A549 treated with DMSO at 1 μM for 4 hours (cell line): Measurements from ENCODE around the gene ELAVL3. TPM values are rescaled to one million over a fixed set of nuclear protein-coding genes. Genes with fewer than 3 reads are reported as not detected.

Source experiments
- total RNA-seq: library from RNA; stranded (reverse); fragments of 200-300 nt; extraction: Qiagen RNA extraction; gene quantifications from 5 replicates; pipeline ENCODE4 v1.2.3, GENCODE V29; 2022; ENCODE audit warnings: low read depth

ELAVL3 gene
- 0.02 to 0.12 TPM (median 0.06 TPM) in 4 of 5 replicates, not detected in the other for total RNA-seq

DNA sequence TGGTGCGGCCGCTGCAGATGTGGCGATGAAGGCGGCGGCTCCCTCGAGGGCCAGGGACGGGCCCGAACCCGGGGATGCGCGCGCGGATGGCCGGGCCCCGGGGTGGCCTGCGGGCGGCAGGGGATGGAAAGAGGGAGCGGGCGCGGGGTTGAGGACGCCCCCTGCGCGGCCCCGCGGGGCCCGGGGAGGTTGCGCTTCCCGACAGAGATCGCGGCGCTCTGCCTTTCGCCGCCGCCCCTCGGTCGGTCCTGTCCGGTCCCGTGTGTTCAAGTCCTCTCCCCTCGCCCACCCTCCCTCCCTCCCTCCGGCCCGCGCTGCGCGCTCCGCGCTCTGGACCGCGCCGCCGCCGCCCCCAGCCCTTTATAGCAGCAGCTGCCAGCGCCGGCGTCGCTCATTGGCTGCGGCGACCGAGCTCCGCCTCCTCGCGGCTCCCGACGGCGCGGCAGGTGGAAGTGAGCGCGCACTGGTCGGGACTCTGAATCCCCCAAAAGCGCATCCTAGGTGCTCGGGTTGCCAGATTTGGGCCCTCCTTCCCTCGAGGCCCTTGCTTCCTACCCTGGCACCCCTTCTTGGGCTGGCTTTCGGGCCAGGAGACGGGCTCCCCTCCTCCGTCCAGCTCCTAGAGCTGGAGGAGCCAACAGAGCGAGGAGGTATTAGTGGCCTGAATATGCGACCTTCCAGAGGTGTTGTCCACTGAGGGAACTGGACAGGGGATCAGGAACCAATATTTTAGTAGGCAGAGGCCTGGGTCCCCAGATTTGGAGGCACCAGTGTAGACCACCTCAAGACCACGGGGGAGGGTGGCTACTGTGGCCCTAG is at the start of gene ELAVL3:
Gene ELAVL3, minus strand, starts transcription at position 332 of the 819 bp plus-strand sequence. CDS start 438 bp downstream, outside the sequence.

DNA sequence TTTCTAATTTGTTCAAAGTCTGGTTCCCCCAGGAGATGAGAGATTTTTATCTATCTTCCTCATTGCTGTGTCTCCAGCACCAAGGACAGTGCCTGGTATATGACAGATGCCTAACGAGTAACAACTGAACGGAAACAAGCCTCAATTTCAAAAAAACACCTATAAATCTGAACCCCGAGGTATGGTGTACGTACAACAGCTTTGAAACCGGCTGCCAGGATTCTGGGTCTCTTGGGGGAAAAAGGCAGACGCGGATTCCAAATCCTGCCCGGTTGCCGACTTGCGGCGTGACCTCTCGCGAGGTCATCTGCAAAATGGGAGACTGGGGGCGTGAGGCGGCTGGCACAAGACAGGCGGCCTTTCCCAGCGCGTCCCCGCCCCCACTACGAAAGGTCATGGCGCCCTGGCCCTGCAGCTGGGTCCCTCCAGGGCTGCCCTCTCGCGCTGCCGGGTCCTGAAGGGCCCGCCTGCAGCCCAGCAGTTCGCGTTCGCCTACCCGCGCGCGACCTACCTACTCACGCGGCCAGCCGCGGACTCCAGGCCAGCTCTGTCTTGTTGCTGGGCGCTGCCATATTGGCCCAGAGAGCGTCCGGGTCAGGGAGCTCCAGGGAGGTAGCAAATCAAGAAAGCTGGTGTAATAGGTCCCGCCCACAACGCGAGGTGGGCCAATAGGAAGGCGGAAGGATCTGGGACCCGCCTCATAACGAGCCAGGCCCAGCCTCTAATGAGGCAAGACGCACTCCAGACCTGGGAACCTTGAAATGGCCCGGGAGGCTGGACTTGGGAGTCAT is 47.9 kb upstream of the ELAVL3 start, which contains the start of gene ECSIT:
Gene ECSIT, minus strand, starts transcription at position 584 of the 791 bp plus-strand sequence. CDS start 9,964 bp downstream, outside the sequence.

DNA sequence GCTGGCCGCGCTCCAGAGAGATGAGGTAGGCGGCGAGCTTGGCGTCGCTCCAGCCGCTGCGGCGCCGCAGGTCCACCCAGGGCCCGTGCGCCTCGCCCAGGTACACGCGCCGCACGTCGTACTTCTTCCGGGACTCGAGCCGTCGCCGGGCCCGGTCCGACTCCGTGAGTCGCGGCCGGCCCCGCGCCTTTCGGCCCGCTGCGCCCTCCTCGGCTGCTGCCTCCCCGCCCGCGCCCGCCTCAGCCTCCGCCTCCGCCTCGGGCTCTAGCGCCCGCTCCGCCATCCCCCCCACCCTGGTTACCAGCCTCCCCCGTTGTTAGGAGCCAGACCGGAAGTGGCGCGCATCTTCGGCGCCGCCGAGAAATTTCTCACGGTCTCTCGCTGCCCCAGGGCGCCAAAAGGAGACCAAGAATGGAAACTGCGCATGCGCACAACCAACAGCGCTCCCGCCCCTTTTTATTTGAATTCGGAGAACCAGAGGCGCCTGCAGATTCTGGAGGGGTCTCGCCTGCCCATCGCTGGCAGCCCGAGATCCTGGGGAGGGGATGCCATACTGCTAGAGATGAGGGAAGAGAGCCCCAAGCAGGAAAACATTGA is 24.8 kb upstream of the ELAVL3 start, which contains the start of gene ZNF653:
Gene ZNF653, minus strand, starts transcription at position 336 of the 597 bp plus-strand sequence. Its CDS starts 53 bp downstream, at position 283.

DNA sequence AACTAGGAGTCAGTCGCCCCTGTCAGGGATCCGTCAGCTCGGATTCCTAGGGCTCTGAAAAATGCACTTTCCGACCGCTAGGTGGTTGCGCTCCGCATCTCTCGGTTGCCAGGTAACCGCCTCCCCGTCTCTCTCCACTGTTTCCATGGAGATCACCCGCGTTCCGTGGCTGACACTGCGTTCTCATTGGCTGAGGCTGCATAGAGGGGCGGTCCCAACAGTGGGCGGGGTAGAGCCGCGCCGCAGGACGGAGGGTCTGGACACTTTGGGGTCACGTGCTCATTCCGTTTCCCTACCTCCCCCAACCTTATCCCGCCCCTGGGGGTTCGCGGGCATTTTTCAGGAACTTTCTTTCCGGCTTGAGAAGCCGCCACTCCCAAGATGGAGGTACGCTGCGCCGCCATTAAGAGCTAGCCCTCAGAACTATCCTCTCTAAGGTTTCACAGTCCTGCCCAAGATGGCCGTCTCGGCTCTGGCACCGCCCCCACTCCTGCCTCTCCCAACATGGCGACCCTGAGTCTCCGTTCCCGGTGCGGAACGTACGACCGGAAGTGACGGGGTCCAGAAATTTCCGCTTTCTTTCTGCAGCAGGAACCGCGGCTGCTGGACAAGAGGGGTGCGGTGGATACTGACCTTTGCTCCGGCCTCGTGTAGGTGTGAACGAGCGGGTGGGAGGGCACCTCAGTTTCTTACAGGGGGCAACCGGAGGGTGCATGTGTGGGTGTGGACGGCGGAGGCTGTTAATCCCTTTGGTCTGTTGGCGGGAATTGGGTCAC is 45.6 kb downstream of the ELAVL3 start, which contains the start of the genes ODAD3 and PRKCSH:
Gene ODAD3, minus strand, starts transcription at position 65 of the 776 bp plus-strand sequence. CDS start 105 bp downstream, outside the sequence.
Gene PRKCSH, plus strand, starts transcription at position 579 of the 776 bp plus-strand sequence. CDS start 483 bp downstream, outside the sequence.

DNA sequence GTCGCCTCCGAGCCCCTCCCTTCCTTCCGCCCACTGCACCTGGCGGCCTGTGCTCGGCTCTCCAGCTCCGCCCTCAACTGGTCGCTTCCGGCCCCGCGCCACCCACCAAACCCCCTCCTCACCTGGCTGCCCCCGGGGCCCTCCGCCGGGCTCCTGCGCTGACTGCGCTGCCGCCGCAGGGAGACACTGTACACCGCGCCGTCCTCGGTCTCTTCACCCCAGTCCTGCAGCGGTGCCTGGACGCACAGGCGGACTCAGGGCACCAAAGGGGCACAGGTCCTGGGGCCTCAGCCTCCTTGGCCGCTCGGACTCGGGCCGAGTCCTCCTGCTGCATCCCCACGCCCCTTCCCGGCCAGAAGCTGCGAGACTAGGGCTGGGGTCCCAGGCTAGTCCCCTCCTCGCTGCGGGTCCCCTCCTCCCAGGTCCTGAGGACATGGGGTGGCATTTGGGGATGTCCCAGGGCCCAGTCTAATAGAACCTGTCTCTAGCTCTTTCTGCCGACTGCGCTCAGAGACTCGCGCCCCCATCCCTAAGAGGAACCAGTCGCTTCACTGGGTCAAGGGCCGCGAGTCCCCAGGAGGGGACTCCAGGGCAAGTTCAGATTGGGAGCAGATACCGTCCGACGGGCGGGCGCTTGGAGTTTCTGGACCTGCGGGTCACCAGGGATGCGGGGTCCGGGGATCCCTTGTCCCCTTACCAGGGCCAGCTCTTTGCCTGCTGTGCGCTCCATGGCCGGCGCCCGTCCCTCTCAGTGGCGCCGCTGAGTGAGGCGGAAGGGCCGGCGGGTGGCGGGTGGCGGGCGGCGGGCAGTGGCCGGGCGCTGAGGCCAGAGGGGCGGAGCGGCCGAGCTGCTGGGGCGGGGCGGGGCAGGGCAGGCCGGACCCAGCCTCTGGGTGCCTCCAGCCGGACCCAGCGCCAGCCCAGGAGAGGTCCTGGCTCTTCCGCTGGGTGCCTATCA is 62.0 kb downstream of the ELAVL3 start, which contains the start of gene RGL3:
Gene RGL3, minus strand, starts transcription at position 766 of the 958 bp plus-strand sequence. Its CDS starts 36 bp downstream, at position 730.

Other genes starting within 250 kb of the ELAVL3 start
- gene ANGPTL8, start 241.4 kb downstream of the ELAVL3 start, total RNA-seq, result not detected in 5 replicates
- gene DOCK6, start 218.5 kb downstream of the ELAVL3 start, total RNA-seq, result 8.1 to 9.7 TPM (median 8.8 TPM) in 5 replicates
- not detected in 5 replicates for gene TSPAN16, start 184.9 kb downstream of the ELAVL3 start, total RNA-seq
- 2.5 to 3.9 TPM (median 3.0 TPM) in 5 replicates for gene RAB3D, start 141.4 kb downstream of the ELAVL3 start, total RNA-seq
- 98.1 to 128 TPM (median 106 TPM) in 5 replicates for gene TMEM205, start 134.8 kb downstream of the ELAVL3 start, total RNA-seq
- gene CCDC159, start 134.5 kb downstream of the ELAVL3 start, total RNA-seq, result 4.4 to 7.7 TPM (median 5.0 TPM) in 5 replicates
- gene PLPPR2, start 125.6 kb downstream of the ELAVL3 start, total RNA-seq, result 8.3 to 11.2 TPM (median 10.5 TPM) in 5 replicates
- gene SWSAP1, start 106.4 kb downstream of the ELAVL3 start, total RNA-seq, result 1.7 to 2.7 TPM (median 2.3 TPM) in 5 replicates
- 3.7 to 5.8 TPM (median 4.7 TPM) in 5 replicates for gene EPOR, start 96.7 kb downstream of the ELAVL3 start, total RNA-seq
- 0.67 to 2.7 TPM (median 2.0 TPM) in 5 replicates for gene RGL3, start 61.7 kb downstream of the ELAVL3 start, total RNA-seq
- gene ODAD3, start 45.9 kb downstream of the ELAVL3 start, total RNA-seq, result 0.80 to 1.7 TPM (median 1.1 TPM) in 5 replicates
- gene PRKCSH, start 45.4 kb downstream of the ELAVL3 start, total RNA-seq, result 246 to 281 TPM (median 260 TPM) in 5 replicates
- gene ZNF653, start 24.8 kb upstream of the ELAVL3 start, total RNA-seq, result 4.3 to 5.4 TPM (median 4.7 TPM) in 5 replicates
- 30.1 to 36.2 TPM (median 32.5 TPM) in 5 replicates for gene ECSIT, start 48.1 kb upstream of the ELAVL3 start, total RNA-seq
- 0.28 to 0.56 TPM (median 0.44 TPM) in 5 replicates for gene CNN1, start 57.8 kb upstream of the ELAVL3 start, total RNA-seq
- 89.9 to 117 TPM (median 98.9 TPM) in 5 replicates for gene ELOF1, start 78.2 kb upstream of the ELAVL3 start, total RNA-seq
- gene ACP5, start 96.6 kb upstream of the ELAVL3 start, total RNA-seq, result 0.16 to 0.66 TPM (median 0.17 TPM) in 3 of 5 replicates, not detected in the others
- gene ZNF627, start 116.4 kb upstream of the ELAVL3 start, total RNA-seq, result 2.9 to 4.8 TPM (median 4.1 TPM) in 5 replicates